Stimulated activated naive CD4-positive, alpha-beta T cell treated with Interleukin-2 at 50 U/mL for 16 hours (primary cell): ENCODE results near the gene BYSL.

Experiments used
- DNase-seq: peaks from one replicate; lab custom pipeline; 2025; lab: John Stamatoyannopoulos, UW

Gene BYSL

GRCh38 chr6:41920921-41921711, at the start of gene BYSL, which contains the start of gene MED20:
BYSL (plus strand) TSS chr6:41921499; CDS start chr6:41921563, 64 bp downstream.
MED20 (minus strand) TSS chr6:41921139; CDS start chr6:41921018, 121 bp downstream.
- DNase-seq: peak; percentile 90

GRCh38 chr6:41871691-41872090, 49.6 kb upstream of the BYSL start:
- DNase-seq: no peak

DNA sequence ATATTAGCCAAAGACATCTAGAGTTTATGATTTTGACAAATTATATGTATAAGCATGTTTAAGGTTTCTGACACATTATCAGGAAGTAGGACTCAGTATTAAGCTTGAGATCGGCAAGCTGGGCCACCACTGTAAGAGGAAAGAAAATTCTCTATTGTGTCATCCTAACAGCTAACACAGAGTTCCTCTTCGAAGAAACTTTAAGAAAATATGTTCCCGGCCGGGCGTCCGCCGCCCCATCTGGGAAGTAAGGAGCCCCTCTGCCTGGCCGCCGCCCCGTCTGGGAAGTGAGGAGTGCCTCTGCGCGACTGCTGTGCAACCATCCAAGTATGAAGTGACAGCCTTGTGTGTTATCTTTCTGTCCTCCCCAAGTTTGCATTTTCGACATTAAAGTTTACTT, 49.2 kb upstream of the BYSL start:
- DNase-seq: no peak

DNA sequence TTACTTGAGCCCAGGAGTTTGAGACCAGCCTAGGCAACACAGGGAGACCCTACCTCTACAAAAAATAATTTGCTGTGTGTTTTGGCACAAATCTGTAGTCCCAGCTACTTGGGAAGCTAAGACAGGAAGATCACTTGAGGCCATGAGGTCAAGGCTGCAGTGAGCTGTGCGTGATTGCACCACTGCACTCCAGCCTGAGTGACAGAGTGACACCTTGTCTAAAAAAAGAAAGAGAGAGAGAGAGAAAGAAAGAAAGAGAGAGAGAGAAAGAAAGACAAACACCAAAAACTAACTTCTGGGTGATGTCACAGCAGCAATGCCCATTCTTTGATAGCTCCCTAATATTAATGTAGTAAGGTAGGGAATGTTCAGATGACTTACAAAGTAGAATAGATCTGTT, 46.6 kb upstream of the BYSL start:
- DNase-seq: no peak

GRCh38 chr6:41877051-41877680, 44.1 kb upstream of the BYSL start:
- no peak for DNase-seq

DNA sequence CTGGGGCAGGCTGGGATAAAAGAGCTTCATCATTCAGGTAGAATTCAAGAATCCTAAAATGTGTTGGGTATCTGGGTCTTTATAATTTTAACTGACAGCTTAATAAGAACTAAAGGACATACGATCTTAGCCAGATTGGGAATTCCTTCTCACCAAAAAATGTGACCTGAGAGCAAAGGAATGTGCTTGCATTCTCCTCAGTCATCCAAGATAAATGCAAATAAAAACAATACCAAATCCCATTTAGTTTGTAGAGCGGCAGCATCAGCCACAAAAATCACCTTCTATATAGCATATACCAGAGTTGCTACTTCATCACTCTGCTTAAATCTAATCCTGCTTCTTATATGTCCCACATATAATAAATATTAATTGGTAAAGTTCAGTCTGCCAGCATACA, 43.1 kb upstream of the BYSL start:
- DNase-seq: no peak

DNA sequence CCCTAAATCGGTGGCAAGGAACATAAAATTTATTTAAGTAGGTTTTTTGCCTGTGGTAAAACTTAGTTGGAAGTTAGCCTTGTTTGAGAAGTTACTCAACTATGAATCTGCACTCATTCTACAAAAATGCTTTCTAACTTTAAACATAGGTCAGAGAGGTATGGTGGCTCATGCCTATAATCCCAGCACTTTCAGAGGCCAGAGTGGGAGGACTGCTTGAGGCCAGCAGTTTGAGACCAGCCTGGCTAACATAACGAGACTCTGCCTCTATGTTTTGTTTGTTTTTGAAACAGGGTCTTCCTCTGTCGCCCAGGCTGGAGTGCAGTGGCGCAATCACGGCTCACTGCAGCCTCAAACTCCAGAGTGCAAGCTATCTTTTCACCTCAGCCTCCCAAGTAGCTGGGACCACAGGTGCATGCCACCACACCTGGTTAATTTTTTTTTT, 42.3 kb upstream of the BYSL start:
- no peak for DNase-seq

GRCh38 chr6:41881506-41881905, 39.8 kb upstream of the BYSL start:
- no peak for DNase-seq

GRCh38 chr6:41884957-41885356, 36.3 kb upstream of the BYSL start:
- DNase-seq: no peak

DNA sequence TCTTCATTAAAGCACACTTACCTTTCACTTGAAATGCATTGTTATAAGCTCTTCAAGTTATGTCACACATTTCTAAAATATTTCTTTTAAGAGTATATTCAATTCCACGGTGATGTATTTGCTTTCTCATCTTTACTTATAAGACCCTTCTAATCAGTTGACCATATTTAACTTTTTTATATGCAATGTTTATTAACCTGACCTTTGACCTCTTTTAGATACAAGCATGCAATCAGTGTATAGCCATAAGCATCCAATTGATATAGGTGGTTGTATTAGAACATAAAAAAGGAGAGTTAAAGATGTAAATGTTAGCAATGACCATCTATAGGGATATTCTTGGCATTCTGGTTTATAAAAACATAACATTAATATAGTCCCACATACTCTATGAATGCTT, 35.4 kb upstream of the BYSL start:
- DNase-seq: no peak

DNA sequence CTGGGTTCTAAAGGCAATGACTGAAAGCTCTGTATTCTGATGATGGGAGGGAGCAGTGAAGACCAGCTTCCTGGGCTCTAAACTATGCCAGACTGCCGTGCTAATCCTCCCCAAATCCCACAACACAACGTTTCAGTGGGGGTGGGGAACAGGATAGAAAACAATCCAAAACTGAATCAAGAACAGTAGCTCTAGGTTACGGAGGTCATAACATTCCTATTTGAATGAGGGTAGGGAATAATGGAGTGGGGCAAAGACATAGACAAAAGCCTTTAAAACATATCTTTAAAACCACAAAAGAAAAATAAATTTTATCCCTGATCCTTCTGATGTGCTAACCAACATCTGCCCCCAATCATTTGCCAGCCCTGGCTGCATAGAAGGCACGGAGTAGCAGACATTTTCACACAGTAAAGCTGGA, 34.0 kb upstream of the BYSL start:
- DNase-seq: no peak

DNA sequence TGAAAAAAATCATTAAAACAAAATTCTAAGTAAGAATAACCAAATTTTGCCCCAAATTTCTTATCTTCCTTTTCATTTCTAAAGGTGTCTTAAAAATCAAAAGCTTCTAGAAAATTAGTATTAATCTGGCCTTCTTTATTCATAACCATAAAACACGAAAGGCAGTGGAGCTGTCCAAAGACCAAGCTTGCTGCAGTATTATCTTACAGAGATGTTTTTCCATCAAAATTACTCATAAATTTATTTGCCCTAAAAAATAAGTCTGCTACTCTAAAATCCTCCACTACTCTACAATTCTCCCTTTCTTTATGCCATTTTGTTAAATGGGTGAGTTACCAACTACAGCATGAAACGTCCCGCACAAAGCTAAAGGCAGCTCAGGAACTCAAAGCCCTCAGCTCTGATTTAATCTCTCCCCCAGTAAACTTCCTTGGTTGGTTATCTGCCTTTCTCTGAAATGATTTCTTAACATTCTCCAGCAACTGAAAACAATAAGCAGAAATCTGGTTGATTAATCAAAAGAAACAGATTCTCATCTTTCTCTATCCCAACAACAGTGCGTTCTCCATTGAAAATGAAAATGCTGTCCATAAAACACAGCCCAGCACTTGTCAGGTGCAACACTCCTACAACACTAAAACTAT, 28.3 kb upstream of the BYSL start:
- no peak for DNase-seq

GRCh38 chr6:41894366-41895299, 26.7 kb upstream of the BYSL start:
- DNase-seq: no peak

- peak; percentile 93 for DNase-seq
Measured at GRCh38 chr6:41895300-41896233, 25.7 kb upstream of the BYSL start, which contains the start of gene USP49. USP49 (minus strand) TSS chr6:41895375; CDS start chr6:41806983, 88,392 bp downstream.

GRCh38 chr6:41896281-41896680, 25.0 kb upstream of the BYSL start:
- no peak for DNase-seq

DNA sequence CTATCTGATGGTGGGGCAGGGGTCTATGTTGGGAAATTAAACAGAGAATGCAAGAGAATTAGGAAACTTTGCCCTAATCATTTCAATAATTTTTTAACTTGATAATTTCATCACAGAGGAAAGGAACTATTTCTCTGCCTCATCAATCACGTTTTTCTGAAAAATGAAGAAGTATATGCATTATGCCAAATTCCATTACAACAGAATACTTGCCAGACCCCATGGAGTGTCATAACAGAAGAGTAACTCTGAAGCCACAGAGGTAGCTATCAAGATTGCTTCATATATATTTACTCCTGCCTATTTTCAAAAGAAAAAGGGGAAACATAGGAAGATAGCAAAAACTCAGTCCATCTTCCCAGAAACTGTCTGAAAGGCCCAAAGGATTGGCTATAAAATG, 20.4 kb upstream of the BYSL start:
- DNase-seq: no peak

GRCh38 chr6:41901882-41902519, 19.3 kb upstream of the BYSL start:
- peak; percentile 33 for DNase-seq

- DNase-seq: no peak
Measured at GRCh38 chr6:41909727-41910126, 11.6 kb upstream of the BYSL start.

- DNase-seq: no peak
Measured at GRCh38 chr6:41914343-41914742, 7.0 kb upstream of the BYSL start.

- no peak for DNase-seq
Measured at GRCh38 chr6:41914869-41915530, 6.3 kb upstream of the BYSL start.
